ENCODE measurements around the gene CLUH. TPM values are rescaled to one million over a fixed set of nuclear protein-coding genes. Genes with fewer than 3 reads are reported as not detected.

The CLUH gene
- total and polyA plus RNA-seq, 2 donors (not counting 3 experiments of a cell fraction or from before 2014, with no cell fraction given): 33.8 to 80.7 TPM

DNA sequence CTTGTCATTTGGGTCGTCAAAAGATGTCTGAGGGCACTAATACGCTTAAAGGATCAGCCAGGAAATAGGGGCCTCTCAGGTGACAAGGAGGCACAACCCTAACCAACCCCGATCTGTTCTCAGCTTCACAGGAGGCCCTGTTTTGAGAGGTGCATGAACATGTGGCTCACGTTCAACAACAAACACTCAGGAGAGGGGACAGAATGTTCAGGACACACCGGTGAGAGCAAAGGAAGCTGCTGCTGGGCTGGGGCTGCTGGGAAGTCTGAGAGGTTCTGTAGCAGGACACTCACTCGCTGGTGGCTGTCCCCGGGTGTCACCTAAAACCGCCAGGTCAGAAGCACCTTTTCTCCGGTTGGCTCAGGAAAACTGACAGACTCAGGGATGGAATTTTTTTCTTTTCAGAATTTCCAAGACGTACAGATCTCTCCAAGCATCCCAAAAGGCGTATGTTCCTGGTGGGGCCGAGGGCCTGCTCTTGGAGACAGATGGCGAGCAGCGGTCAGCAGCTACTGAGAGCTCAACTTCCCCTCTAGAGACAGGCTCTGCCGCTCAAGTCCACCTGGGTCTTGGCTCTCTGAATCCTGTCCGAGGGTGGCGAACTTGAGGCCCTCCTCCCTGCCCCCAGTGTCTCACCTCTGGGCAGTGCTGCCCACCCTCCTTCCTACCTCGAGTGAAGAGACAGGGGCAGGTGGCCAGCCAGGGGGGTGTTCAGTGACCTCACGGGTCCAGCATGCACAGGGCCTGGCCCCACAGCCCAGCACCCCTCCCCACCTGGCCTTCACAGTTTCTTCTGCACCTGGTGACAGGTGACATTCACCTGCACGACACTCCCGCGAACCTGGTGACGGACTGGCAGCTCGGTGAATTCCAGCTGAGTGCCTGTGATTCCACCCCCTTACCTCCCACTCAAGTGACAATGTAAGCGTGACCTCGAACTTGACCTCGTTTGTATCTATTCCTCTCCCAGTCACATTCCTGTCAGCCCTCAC is 22.9 kb downstream of the CLUH start:
- H3K4me3 ChIP-seq (replicated peaks in 1 of 3; ENCODE audit: insufficient read depth in 1 of 3, low read depth in 1 of 3, low read length in 3 of 3): no peak overlapping the region
- dilution Hi-C loops (cut with MboI; ENCODE audit: extremely low pct_ligation_motif_present, low sequenced_read_pairs): no loop called here
- no peaks in the 10 kb centered on the region for H3K9me1 ChIP-seq (replicated peaks; ENCODE audit: control insufficient read depth, extremely low read depth, insufficient read depth, low read length)
- H2AFZ ChIP-seq (ENCODE audit: low read depth, low read length): no peak overlapping the region
- no peaks in the 10 kb centered on the region for H3K79me2 ChIP-seq (ENCODE audit: control insufficient read depth, insufficient read depth, low read length)
- H3K36me3 ChIP-seq (ENCODE audit: control insufficient read depth in 2 of 2, extremely low read depth in 1 of 2, insufficient read depth in 2 of 2, low read length in 2 of 2): peaks cover 0 to 10% of the 10 kb centered on the region in 2 experiments
- no peak overlapping the region for H3K9ac ChIP-seq (replicated peaks; ENCODE audit: extremely low read depth, insufficient read depth, low read length)
- no peak overlapping the region for H3K4me2 ChIP-seq (ENCODE audit: insufficient read depth, low read length)
- no peaks in the 10 kb centered on the region for H3K4me1 ChIP-seq (ENCODE audit: control insufficient read depth, extremely low read depth, insufficient read depth, low read length)
- no peak overlapping the region for H3K27ac ChIP-seq (ENCODE audit: insufficient read depth, low read depth, low read length)
- peaks cover 3% of the 10 kb centered on the region for H4K20me1 ChIP-seq (replicated peaks; ENCODE audit: control insufficient read depth, extremely low read depth, insufficient read depth, low read length)
- TF ChIP-seq GATA2 (IDR thresholded peaks at IDR 0.05; ENCODE audit: insufficient read depth, insufficient read length, low read depth, low read length) (no peak), POLR2AphosphoS5 (IDR thresholded peaks at IDR 0.05; ENCODE audit: insufficient read depth, low read depth, low read length) (peak; percentile 44), FOS (IDR thresholded peaks at IDR 0.05; ENCODE audit: borderline replicate concordance, insufficient read depth, low read length) (no peak), JUN (IDR thresholded peaks at IDR 0.05; ENCODE audit: borderline replicate concordance, insufficient read depth, insufficient read length, low read depth) (no peak), POLR2A (IDR thresholded peaks at IDR 0.05; ENCODE audit: low read depth, low read length) (peak; percentile 35), MYC (IDR thresholded peaks at IDR 0.05; ENCODE audit: low read depth, low read length) (no peak), EZH2 (IDR thresholded peaks at IDR 0.05; ENCODE audit: borderline replicate concordance, low read depth, low read length, severe bottlenecking) (no peak)
- TF ChIP-seq, protein P1, sequence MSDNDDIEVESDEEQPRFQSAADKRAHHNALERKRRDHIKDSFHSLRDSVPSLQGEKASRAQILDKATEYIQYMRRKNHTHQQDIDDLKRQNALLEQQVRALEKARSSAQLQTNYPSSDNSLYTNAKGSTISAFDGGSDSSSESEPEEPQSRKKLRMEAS (IDR thresholded peaks at IDR 0.05; ENCODE audit: insufficient read depth, insufficient read length): no peak
- TF ChIP-seq, protein P2, sequence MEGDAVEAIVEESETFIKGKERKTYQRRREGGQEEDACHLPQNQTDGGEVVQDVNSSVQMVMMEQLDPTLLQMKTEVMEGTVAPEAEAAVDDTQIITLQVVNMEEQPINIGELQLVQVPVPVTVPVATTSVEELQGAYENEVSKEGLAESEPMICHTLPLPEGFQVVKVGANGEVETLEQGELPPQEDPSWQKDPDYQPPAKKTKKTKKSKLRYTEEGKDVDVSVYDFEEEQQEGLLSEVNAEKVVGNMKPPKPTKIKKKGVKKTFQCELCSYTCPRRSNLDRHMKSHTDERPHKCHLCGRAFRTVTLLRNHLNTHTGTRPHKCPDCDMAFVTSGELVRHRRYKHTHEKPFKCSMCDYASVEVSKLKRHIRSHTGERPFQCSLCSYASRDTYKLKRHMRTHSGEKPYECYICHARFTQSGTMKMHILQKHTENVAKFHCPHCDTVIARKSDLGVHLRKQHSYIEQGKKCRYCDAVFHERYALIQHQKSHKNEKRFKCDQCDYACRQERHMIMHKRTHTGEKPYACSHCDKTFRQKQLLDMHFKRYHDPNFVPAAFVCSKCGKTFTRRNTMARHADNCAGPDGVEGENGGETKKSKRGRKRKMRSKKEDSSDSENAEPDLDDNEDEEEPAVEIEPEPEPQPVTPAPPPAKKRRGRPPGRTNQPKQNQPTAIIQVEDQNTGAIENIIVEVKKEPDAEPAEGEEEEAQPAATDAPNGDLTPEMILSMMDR (IDR thresholded peaks at IDR 0.05; ENCODE audit: extremely low read depth in 1 of 2, insufficient read depth in 1 of 2, low read depth in 1 of 2, low read length in 2 of 2): no peak
- no TSS peak for BruUV-seq (replicated peaks)
- ChIA-PET POLR2A (no interaction called here), CTCF (no interaction called here)
- no peaks in the 10 kb centered on the region for H3K27me3 ChIP-seq (ENCODE audit: control insufficient read depth in 2 of 2, insufficient read depth in 2 of 2, low read length in 2 of 2)
- intact Hi-C loops (cut with micrococcal nuclease): no loop called here
- FAIRE-seq: no peak
- H3K9me3 ChIP-seq (replicated peaks; ENCODE audit: control insufficient read depth, insufficient read depth, low read length): no peaks in the 10 kb centered on the region
- DNase-seq (ENCODE audit: low read depth, low spot score): no peak
